ENCODE data around the gene MAML3.

Gene MAML3

DNA sequence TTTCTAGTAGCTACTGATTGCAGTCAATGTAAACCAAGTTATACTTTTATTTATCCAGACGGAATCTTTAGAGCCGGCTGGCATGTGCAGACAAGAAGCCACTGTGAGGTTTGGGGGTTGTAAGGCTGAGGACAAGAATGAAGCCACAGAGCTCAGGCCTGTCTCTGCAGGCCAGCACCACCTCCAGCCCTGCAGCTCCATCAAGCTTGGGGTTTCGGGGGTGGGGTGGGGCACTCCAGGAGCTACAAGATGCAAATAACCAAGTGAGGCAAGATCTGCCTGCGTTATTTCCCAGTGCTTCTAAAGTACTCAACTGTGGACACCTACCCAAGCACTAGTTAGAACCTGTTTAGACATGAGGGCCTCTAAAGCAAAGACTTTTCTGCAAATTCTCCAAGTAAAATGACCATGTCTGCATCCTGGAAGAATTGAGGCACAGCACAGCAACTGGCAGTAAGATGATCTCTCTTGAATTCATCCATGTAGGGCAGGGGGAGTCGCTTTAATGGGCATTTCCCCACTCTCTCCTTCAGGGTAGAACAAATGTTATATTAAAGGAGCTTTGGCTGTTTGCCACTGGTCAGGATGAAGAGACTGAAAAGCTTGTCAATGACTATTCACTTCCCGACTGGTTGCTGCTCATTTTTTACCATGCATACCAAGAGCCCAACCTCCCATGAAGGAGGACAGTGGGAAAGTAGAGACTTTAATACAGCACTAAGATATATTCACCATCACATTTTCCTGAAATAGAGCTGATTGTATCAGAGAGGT, 265.8 kb downstream of the MAML3 start:
- no peak for DNase-seq

DNA sequence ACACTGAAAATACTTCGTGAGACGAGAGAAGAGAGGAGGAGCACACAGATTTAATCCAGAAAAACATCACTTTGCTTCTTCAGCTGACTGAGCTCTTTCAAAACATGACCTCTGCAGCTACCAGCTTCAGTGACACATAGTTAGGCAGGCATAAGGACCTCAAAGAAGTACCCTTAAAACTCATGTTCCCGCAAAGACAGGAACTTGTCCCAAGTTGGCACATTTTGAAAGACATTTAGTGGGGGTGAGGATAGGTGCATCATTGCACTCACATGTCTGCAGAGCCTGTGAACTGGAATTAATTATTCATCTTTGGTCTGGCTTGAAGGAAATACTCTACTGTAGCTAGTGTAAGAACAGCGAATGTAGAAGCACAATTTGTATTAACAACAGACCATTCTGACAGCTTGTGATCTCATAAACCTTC, 266.6 kb downstream of the MAML3 start:
- DNase-seq, result no peak

DNA sequence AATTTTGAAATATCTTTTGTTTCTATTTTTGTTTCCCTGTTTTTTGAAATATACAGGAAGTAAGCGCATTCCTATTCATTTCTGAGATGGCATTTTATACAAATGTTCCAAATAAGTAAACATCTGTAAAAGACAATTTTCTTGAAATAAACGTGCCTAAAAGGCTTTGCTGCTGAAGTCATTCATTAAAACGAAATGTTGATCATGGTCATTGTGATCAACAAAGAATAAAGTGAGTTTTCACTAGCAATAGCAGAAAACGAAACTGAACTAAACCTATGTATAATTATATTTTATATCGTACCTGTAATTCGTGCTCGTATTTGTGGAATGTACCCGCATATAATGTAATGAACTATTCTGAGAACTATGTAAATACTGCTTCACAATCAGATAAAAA, 267.2 kb downstream of the MAML3 start:
- no peak for DNase-seq

DNA sequence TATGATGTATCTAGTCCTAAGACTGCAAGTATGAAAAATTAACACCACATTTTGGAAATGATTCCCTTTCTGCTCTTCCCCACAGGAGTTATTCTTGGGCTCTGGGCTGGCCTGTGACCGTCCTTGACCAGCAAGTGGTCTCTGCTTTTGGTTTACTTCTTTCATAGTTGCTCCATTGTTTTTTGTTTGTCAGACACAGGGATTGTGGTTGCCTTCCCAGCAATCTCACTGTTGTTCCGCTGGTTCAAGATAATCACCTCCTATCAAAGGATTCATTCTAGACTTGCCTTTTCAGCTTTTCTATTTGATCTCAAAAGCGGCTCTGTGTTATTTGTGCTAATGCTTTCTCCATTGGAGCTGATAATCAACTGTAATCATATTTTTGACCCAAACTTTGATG, 269.5 kb downstream of the MAML3 start:
- no peak for DNase-seq

GRCh38 chr4:139880841-139881240, 273.1 kb downstream of the MAML3 start:
- no peak for DNase-seq

DNA sequence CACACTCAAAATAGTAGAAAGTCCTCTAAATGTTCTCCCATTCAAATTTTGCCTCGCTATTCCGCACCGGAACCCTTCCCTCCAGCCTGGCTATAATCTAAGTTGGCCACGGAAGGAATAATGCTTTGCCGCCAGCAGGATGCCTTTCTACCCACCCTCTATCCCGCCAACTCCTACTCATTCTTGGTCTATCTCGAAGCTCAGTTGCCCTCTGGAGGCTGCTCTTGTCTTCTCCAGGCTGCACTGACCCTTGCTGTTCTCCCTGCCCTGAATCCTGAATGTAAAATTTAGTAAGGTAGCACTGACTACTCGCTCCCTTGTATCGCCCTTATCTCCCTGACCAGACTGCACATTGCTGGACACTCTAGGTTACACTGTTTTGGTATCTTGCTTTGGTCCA, 275.9 kb downstream of the MAML3 start:
- no peak for DNase-seq

GRCh38 chr4:139876337-139876941, 277.5 kb downstream of the MAML3 start:
- no peak for DNase-seq

GRCh38 chr4:139875411-139875825, 278.6 kb downstream of the MAML3 start:
- no peak for DNase-seq

DNA sequence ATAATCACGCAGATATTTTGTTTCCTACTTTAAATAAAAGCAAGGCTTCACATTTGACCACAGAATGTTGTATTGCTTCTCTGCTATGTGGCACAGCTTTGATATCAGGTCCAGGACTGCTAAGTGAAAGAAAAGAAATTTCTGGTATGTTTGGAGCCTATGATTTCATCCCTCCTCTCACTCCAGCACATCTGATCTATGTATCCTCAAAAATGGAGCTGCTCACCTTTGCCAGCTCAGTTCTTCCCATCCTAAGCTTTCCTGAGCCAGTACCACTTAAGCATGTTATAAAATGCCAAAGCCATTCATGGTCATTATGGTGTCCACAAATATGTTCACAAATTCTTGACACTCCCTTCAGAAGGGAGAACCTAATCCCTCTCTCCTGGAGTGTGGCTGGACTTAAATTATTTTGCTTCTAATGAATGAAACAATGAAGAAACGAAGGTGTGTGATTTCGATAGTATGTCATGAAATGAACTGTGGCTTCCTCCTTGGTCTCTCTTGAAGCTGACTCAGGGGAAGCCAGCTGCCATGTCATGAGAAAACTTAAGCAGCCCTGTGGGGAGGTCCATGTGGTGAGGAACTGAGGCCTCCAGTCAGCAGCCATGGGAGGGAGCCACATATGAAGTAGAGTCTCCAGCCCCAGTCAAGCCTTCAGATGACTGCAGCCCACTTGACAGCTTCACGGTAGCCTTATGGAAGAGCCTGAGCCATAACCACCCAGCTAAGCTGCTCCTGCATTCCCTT, 280.7 kb downstream of the MAML3 start:
- no peak for DNase-seq

GRCh38 chr4:139872274-139872673, 281.7 kb downstream of the MAML3 start:
- DNase-seq, result no peak

DNA sequence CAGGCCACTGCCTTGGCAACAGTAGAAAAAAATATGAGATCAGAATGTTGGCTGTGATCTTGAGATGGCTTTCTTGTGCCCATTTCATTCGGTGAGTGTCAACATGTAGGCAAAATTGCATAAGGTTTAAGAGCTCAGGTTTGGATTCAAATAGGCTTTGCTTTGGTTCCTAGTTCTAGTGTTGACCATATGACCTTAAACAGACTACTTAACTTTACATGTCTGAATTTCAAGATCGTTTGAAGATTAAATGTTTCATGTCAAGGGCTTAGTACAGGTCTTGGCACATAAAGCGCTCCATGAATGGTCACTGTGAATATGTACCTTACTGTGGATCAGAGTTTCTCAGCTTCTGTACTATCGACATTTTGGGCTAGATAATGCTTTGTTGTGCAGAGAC, 284.2 kb downstream of the MAML3 start:
- DNase-seq, result no peak

GRCh38 chr4:139866276-139866962, 287.6 kb downstream of the MAML3 start:
- no peak for DNase-seq

DNA sequence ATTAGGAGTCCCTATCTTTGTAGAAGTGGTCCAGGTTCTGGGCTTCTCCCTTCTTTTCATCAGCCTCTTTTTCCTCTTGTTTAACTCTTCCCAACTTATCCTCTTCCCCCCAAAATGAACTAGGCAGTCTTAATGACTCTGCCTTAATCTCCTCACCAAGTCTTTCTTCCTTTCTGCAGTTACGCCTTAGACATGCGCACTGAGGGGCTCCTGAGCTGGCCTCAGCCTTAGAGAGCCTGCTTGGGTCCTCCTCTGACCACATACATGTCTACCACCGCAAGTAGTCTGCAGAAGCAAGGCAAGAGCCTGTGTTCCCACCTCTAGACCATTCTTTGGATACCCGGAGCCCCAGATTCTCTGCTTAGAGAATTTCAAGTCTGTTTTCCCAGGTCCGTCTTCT, 288.4 kb downstream of the MAML3 start:
- no peak for DNase-seq

- no peak for DNase-seq
Observed at GRCh38 chr4:139863531-139863930, 290.5 kb downstream of the MAML3 start.

DNA sequence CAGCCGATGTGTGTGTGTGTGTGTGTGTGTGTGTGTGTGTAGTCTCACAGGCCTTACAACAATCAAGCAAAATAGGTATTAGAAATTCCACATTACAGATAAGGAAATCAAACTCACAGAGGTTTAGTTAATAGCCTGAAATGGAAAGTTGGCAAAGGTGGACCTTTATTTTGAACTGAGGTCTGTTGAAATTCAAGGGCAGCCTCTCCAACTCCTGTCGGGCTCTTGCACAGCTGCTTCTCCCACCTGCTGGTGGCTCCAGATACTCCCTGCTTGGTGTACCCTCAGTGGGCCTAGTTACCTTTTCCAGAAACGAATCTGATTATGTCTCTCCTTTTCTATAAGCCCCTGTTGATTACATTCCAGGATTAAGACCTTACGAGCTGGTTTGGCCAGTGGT, 292.5 kb downstream of the MAML3 start:
- no peak for DNase-seq

DNA sequence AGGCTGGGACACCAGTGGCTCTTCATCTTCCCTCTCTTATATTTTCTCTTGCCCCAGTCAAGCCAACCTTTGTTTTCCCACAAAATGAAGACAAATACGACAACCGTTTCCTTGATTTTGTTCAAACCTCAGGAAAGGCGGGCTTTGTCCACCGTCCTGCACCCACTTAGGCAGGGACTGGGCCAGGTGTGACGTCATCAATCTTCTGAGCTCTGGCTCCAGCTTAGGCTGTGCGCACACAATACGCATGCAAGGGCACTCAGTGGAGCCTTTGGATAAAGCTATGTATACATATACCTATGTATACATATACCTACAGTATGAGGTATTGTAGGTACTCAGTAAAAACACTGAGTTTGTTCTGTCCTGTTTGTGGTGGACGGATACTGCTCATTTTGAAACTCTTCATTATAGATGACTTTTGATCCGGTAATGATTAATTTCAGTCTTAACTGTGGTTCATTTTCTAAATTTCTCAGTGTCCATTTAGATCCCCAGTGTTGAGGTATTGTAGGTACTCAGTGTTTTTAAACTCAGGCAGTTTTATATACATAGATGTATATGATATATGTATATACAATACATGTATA, 293.5 kb downstream of the MAML3 start:
- DNase-seq, result no peak

GRCh38 chr4:139859876-139860275, 294.1 kb downstream of the MAML3 start:
- DNase-seq, result no peak

DNA sequence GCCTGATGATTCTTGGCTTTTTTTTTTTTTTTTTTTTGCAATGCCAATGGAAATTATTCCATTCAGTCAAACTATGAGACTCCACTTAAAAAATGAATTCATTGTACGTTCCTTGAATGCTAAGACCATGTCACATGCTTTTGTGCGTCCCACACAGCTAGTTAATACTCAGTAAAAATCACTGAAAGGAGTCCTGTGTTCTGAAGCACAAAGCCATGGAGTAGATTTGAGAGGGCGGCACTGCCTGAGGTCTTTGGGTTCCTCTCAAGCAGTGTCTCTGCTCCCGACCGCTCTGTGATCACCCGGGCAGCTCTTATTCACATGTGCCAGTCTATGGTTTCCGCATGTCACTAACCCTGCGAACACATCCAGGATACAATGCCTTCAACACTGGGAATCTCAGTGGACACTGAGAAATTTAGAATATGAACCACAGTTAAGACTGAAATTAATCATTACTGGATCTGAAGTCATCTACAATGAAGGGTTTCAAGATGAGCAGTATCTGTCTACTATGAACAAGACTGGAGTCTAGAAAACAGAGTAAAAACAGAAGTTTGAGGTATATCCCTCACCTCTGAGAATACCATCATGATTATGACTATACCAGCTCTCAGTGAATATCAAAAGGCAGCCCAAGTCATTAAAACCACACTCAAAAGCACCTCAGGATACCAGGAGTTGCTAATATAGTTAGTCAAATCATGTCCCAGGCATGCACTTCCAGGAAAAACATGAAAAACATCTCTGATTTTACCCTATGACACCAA, 295.4 kb downstream of the MAML3 start:
- no peak for DNase-seq

DNA sequence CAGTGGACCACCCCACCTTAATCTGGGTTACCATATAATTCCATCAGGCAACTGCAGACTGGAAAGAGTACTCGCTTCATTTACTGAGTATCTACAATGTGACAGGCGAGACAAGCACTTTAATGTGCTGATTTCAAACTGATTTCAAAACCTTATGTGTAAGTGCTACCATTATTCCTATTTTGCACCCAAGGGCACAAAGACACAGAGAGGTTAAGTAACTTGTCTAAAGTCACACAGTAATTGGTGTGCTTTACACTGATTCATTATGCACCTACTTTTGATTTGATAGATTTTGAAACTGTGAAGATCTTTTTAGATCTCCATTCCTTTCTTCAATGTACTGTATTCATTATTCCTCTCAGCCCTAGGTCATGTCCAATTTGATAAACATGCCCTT, 296.0 kb downstream of the MAML3 start:
- DNase-seq, result no peak

DNA sequence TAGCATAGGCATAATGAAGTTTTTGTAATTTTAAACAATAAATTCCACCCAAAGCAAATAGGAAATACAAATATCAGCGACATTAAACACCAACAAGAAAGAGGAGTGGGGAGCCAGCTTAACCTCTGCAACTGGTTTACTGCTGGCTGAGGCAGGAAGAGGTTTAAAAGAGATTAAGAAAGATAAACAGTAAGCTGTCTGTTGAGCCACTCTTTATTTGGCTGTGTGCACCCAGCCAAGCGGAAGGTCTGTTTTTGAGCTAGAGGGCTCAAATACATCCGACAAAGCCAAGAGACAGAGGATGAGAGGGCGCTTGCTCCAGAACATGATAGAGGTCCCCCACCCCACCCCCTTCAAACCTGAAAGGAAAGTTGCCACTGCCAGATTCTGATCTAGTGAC, 297.0 kb downstream of the MAML3 start:
- no peak for DNase-seq

DNA sequence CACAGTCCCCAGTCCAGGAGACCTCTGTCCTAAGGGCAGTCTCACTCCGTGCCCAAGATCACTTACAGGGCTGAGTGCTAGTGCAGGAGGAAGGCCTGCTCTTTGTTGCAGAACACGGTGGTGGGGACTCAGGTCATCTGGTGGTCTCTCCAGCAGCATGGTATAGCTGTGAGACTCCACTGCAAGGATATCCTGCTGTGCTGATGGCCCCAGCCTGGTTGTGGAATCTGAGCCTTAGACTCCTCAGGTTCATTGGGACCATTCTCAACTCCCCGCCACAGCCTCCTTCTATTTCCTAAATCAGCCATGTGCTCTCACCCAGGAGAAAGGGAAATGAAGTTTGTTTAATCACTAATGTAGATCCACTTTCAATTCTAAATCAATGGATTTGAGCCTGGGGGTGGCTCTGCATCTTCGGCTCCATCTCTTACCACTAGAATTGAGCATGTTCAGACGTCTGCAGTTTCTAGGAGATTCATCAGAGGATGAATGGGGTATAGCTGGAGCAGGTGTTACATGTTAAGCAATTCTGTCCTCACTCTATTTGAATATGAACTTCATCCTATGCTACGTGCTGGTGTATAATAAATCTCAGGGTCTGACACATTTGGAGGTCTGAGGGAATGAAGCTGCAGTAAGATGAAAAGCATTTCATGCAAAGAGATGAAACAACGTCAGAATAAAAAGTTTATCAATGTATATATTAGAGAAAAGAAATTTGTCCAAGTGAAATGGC, 299.1 kb downstream of the MAML3 start:
- DNase-seq, result no peak

DNA sequence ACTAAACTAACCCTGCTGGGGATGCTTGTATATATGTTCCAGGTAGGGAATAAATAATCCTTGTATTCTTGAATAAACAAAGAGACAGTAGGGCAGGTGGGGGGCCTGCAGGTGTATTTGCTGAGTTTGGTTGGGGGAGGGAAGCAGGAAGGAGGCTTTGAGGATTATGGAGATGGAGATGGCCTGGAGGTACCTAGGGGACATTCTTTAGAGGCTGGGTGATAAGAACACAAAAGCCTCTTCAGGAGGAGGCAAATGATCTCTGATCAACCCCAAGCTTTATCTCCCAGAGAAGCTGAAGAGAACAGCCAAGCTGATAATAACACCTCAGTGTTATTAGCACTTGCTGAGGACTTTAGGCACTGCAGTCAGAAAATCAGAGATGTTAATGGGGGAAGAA, 300.7 kb downstream of the MAML3 start:
- DNase-seq, result no peak
